GM18870 (cell line): ENCODE results near the gene PPP2R2B.

Source experiments
- ATAC-seq: cut with Tn5 transposase; IDR thresholded peaks from one replicate; pipeline ENCODE4 v1.9.1; 2021; ENCODE audit warnings: moderate library complexity; ENCODE audit not compliant: unreplicated experiment

The PPP2R2B gene

GRCh38 chr5:146888351-146888978, 9.9 kb upstream of the PPP2R2B start:
- ATAC-seq = no peak

GRCh38 chr5:146884066-146884626, 5.6 kb upstream of the PPP2R2B start:
- no peak for ATAC-seq

- no peak for ATAC-seq
These were observed 5.0 kb upstream of the PPP2R2B start for GRCh38 chr5:146883511-146883910.

- ATAC-seq = no peak
These were observed 2.4 kb upstream of the PPP2R2B start for GRCh38 chr5:146880966-146881365.

GRCh38 chr5:146877783-146878475, 628 bp downstream of the PPP2R2B start:
- ATAC-seq = no peak

GRCh38 chr5:146877178-146877681, 1.3 kb downstream of the PPP2R2B start:
- ATAC-seq = no peak

- ATAC-seq = no peak
These were observed 5.2 kb downstream of the PPP2R2B start for GRCh38 chr5:146873186-146873917.

GRCh38 chr5:146872188-146872587, 6.4 kb downstream of the PPP2R2B start:
- no peak for ATAC-seq

GRCh38 chr5:146867996-146868708, 10.4 kb downstream of the PPP2R2B start:
- ATAC-seq = no peak

GRCh38 chr5:146866263-146866662, 12.3 kb downstream of the PPP2R2B start:
- no peak for ATAC-seq

GRCh38 chr5:146862641-146863040, 15.9 kb downstream of the PPP2R2B start:
- no peak for ATAC-seq

- ATAC-seq = no peak
These were observed 18.2 kb downstream of the PPP2R2B start for GRCh38 chr5:146860213-146860893.

GRCh38 chr5:146852089-146852488, 26.5 kb downstream of the PPP2R2B start:
- ATAC-seq = no peak

GRCh38 chr5:146851133-146851532, 27.4 kb downstream of the PPP2R2B start:
- ATAC-seq = no peak

GRCh38 chr5:146849694-146850303, 28.8 kb downstream of the PPP2R2B start:
- ATAC-seq = no peak

GRCh38 chr5:146848133-146848532, 30.4 kb downstream of the PPP2R2B start:
- ATAC-seq = no peak

GRCh38 chr5:146840016-146840415, 38.5 kb downstream of the PPP2R2B start:
- ATAC-seq = no peak

- no peak for ATAC-seq
These were observed 42.2 kb downstream of the PPP2R2B start for GRCh38 chr5:146836226-146836842.

- ATAC-seq = no peak
These were observed 45.4 kb downstream of the PPP2R2B start for GRCh38 chr5:146832985-146833732.
